ENCODE results near the gene TNRC6A.
"Not testable (repeated sequence)": the region's sequence is repeated elsewhere in the genome, so short reads cannot be mapped to it uniquely, and the experiment has no call there.

The TNRC6A gene

DNA sequence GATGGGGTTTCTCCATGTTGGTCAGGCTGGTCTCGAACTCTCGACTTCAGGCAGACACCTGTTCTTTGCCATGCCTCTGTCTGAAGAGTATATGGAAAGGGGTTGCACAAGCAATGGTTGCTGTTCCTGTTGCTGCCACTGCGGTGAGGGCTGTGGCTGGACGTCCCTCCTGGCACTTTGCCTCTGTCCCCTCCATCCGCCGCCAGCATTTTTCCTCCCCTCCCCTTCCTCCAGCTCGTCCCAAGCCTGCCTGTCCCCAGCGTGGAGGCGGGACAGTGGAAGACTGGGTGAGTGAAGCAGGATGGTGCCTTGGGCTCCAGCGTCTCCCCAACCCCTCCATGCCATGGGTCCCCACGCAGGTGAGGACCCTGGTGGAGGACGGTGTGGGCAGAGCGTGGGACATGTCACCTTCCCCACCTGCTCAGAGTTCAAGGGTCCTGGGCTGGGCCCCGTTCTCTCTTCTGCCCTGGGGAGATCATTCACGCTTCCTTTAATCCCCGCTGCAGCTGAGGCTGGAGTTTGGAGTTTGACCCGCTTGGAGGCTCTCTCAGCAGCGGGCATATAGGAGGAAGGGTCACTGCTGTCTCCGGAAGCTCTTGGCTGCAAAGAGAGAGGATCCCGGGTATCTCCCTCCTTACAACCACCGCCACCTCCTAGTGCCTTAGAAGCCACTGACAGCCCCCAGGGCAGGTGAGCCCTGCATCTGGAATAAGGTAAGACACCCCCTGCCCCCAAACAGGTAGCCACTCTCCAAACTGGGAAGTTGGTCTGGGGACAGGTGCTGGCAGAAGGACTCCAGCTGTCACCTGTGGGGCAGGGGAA lies 116.5 kb downstream of the TNRC6A start, which contains the start of gene SLC5A11:
Gene SLC5A11 (plus strand): TSS at position 238 of the 822 bp plus-strand sequence. CDS start 12,681 bp downstream, outside the sequence.
- no peak for DNase-seq (ENCODE audit: low spot score)

DNA sequence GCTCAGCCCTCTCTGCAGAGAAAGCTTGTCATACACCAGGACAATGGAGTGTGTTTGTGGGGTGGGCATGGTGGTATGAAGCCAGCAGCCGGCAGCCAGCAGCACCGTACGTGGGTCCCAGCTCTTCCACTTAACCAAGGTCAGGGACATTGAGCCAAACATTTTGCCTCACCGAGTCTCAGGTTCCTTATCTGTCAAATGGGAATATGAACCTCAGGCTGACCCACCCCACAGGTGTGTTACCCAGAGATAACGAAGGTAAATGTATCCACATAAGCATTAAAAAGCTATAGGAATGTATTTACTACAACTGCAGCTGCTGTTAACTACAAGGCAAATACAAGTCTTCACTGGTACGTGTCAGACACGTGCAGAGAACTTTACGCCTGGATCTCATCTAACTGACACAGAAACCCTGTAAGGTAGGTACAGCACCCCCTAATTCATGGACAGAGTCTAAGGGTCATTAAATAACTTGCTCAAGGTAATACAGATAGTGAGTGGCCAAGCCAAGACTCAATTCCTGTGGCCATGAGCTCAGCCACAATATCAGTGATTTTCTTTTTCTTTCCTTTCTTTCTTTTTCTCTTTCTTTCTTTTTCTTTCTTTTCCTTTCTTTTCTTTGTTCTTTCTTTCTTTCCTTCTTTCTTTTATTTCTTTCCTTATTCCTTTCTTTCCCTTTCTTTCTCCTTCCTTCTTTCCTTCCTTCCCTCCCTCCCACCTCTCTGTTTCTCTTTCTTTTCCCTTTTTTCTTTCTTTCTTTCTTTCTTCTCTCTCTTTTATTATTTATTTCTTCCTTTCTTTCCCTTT lies 117.3 kb downstream of the TNRC6A start:
- DNase-seq (ENCODE audit: low spot score): no peak

DNA sequence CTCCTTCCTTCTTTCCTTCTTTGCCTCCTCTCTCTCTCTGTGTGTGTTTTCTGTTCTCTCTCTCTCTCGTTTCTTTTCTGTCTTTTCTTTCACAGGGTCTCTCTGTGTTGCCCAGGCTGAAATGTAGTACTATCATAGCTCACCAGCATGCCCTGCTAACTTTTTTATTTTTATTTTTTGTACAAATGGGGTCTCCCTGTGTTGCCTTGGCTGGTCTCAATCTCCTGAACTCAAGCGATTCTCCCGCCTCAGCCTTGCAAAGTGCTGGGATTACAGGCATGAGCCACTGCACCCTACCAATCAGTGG lies 117.9 kb downstream of the TNRC6A start:
- DNase-seq (ENCODE audit: low spot score): no peak

DNA sequence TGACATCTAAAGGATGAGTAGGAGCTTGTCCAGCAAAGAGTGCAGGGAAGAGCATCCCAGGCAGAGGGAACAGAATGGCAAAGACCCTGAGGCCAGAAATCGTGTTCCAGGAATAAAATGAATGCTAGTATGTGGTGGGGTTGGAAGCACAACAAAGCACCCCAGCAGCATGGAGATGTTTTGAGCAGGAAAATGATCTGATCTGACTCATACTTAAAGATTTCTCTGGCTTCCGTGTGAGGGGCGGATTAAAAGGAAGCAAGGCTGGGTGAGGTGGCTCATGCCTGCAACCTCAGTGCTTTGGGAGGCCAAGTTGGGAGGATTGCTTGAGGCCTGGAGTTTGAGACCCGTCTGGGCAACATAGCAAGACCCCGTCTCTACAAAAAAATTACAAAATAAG lies 118.6 kb downstream of the TNRC6A start:
- DNase-seq (ENCODE audit: low spot score): no peak

DNA sequence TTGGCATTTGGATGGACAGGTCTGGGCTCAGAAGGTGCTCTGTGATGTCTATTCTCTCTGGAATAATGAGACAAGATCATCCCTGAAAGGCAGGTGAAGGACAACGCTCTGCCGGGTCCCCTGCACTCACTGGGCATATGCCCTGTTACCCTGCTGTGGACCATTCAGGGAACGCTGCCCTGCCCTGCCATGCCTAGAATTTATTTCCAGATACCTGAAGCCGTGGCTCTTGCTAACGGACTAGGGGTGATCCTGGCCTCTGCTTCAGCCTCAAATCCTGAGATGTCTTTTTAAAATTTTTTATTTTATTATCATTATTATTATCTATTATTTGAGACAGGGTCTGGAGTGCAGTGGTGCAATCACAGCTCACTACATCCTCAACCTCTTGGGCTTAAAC lies 120.2 kb downstream of the TNRC6A start:
- no peak for DNase-seq (ENCODE audit: low spot score)

DNA sequence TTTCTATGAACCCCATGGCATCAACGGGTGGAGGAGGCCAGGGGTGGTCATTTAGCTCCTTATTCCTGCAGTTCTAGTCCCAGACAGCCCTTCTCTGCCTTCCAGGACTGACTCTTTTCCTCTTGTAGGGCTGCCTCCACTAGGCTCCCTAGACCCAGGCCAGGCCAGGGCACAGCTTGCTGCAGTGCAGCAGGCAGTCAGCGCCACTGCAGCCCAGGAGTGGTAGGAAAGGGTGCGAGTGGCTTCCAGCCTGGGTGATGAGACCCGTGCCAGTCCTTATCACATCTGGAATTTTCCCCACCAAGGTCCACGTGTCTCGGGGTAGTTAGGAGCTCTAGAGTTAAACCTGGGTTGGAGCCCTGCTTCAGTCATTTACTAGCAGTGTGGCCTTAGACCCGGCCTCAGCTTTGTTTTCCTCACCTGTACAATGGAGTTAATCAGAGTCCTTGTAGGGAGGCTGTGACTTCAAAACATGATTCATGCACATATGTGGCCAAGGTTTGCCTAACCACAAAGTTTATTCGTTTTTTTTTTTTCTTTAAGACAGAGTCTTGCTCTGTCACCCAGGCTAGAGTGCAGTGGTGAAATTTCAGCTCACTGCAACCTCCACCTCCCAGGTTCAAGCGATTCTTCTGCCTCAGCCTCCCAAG lies 121.0 kb downstream of the TNRC6A start:
- DNase-seq (ENCODE audit: low spot score): no peak

DNA sequence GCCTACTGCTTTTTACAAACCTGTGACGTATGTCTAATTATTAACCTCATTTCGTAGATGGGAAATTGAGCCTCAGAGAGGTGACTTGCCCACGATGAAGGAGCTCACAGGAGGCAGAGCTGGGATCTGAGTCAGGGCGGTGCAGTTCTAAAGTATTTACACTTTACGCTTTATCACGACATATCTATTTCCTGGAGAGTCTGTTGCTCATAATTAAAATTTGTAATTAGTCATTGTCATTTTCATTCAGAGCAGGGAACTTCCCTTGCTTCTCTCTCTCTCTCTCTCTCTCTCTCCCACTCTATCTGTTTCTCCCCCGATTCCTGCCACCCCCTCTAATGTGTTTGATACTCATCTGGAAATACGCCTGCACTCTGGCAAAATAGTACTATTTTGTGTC lies 122.2 kb downstream of the TNRC6A start:
- no peak for DNase-seq (ENCODE audit: low spot score)

DNA sequence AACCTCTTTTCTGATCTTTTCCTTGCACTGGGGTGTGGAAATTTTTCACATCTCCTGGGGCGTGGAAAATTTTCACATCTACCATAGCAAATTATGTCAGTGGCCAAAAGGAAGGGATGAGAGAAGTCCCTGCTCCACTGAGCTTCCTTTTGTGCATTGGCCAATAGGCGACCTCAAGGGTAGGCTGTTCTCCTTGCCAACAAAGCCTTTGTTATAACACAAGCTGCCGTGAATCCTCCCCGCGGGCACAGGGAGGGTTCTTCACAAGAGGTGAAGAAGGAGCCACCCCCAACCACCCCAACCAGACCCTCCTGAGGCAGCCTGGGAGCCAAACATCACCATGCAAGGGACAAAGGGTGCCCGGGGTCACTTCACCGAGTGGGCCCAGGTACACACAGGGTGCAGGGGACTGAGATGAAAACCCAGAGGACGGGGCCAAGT lies 122.8 kb downstream of the TNRC6A start:
- no peak for DNase-seq (ENCODE audit: low spot score)

DNA sequence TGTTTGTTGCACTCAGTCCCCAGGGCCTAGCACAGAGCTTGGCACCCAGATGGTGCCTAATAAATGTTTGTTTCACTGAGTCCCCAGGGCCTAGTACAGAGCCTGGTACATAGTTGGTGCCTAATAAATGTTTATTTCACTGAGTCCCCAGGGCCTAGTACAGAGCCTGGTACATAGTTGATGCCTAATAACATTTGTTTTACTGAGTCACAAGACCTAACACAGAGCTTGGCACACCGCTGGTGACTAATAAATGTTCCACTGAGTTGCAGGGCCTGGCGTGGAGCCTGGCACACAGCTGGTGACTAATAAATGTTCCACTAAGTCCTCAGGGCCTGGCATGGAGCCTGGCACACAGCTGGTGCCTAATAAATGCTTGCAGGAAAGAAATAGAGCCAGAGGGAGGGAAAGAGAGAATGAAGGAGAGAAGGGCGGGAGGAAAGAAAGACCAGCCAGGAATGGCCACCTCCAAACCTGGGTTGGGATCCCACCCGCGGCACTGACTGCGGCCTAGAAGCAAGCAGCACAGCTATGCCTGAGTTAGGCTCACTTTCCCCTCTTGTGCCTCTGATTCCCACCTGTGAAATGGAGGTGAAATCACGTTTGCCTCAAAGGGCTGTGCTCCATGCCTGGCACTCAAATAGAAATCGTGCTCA lies 123.8 kb downstream of the TNRC6A start:
- no peak for DNase-seq (ENCODE audit: low spot score)

DNA sequence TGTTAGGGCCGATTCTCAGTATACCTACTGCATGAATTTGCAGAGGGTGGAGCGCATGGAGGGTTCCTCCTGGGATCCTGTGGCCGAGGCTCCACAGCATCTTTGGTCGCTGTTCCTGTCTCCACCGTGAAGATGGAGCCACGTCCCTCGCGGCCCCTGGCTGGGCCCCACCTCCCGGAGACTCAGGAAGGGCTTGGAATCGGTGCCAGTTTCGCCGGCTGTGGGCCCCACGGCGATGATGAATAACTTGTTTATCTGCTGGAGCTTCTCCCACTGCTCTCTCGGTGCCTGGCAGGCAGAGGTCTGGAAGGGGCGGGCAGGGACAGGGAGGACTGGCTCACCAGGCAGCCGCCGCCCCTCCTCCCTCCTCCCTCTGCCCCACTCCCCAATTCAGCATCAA lies 124.4 kb downstream of the TNRC6A start:
- DNase-seq (ENCODE audit: low spot score): no peak

DNA sequence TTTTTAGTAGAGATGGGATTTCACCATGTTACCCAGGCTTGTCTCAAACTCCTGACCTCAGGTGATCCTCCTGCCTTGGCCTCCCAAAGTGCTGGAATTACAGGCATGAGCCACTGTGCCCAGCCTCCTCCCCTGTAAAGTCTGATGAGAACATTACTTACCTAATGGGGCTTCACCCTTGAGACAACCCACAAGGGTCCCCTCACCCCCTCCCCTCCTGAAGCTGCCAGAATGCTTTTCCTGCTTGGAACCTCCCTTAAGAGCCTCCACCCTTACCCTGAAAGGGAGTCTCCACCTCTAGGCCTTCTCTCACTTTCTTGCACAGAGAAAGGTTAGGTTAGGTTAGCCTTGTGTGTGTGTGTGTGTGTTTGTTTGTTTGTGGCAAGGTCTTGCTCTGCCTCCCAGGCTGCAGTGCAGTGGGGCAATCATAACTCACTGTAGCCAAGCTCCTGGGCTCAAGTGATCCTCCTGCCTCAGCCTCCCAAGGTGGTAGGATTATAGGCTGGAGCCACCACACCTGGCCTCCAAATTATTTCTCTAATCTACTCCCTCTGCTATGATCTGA lies 125.2 kb downstream of the TNRC6A start:
- no peak for DNase-seq (ENCODE audit: low spot score)

DNA sequence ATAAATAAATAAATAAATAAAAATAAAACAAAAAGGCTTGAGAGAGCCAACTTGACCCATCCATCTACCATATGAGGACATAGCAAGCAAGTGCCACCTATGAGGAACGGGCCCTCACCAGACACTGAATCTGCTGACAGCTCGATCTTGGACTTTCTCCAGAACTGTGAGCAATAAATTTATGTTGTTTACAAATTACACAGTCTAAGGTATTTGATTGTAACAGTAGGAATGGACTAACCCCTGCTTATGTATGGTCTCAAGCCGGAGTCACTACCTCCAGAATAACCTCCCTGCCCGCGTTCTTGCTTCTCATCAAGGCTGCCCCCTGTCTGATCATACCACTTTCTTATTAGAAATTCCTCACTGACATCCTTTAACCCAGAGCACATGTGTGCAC lies 126.2 kb downstream of the TNRC6A start:
- no peak for DNase-seq (ENCODE audit: low spot score)

DNA sequence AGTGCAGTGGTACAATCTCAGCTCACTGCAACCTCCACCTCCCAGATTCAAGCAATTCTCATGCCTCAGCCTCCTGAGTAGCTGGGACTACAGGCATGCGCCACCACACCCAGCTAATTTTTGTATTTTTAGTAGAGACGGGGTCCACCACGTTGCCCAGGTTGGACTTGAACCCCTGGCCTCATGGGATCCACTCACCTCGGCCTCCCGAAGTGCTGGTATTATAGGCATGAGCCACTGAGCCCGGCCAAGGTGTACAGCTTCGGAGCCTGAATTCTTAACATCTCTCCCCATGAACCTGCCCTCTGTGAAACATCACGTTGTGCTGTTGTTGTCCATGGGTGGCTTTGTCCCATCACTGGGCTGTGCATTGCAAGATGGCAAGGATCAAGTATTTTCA lies 127.4 kb downstream of the TNRC6A start:
- not testable (repeated sequence) for DNase-seq (ENCODE audit: low spot score)

DNA sequence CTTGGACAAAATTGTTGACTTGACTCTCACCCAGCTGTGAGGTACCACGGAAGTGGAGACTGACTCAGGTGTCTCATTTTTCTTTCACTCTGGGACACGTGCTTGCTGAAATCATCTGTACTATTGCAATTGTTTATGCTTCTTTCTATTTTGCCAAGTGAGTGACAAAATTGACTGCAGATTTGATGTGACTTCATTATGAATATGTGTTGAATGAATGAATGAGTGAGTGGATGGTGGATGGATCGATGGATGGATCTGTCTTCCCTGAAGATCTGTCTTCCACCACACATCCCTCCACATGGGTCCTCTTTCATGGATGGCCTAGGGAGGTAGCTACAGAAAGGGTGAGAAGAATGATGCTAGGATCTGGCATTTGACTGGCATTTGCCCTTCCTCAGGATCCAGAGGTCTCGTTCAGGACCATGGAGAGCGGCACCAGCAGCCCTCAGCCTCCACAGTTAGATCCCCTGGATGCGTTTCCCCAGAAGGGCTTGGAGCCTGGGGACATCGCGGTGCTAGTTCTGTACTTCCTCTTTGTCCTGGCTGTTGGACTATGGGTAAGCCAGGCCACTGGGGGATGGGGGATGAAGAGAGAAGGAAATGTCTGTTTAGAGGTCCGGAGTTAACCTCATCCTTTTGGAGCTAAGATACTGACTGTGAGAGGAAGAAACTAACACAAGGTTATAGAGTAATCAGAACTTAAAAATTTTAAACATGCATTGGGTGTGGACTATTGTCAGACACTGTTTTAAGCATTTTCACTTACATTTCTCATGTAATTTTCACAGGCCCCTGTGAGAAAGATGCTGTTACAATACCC lies 129.0 kb downstream of the TNRC6A start:
- DNase-seq (ENCODE audit: low spot score): peak; percentile 62

DNA sequence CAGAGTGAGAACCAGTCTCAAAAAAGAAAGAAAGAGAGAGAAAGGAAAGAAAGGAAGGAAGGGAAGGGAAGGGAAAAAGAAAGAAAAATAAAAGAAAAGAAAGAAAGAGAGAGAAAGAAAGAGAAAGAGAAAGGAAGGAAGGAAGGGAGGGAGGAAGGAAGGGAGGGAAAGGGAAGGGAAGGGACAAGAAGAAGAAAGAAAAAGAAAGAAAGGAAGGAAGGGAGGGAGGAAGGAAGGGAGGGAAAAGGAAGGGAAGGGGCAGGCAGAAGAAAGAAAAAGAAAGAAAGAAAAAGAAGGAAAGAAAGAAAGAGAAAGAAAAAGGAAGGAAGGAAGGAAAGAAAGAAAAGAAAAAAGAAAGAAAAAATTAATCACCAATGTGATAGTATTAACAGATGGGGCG lies 132.0 kb downstream of the TNRC6A start:
- DNase-seq (ENCODE audit: low spot score): no peak

DNA sequence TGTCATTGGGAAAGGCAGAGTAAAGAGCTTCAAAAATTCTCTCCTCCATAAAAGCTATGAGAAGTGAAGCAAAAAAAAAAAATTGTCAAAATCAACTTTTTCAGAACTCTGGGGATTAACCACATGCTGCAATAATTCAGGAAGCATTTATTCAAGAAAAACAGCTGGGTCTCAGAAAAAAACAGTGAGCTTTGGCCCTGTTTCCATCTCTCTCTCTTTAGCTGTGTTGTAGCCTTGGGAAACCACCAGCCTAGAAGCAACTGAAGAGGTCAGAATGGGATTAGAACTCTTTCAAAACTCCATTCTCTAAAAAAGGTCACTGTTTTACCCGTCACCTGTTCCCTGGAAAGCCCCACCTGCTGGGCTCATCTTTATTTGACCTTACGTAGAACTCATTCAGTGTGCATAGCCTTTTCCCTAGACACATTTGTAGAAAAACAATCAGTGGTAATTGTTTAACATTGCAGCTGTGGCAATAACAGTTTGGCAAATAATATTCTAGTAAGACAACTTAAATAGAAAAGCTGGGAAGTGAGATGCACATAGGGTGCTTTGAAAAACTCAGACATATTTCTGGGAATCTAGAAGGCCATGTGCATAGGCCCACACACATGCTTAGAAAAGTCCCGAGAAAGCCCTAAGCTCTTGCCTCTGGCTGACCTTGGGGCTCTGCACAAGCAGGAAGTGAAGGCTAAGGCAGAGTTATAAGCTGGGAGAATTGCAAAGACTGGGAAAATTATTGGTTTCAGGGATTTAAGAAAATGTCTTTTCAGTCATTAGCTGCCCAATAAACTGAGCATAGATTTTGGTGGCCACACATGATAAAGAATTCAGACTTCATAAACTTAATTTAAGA lies 134.4 kb downstream of the TNRC6A start:
- no peak for DNase-seq (ENCODE audit: low spot score)

DNA sequence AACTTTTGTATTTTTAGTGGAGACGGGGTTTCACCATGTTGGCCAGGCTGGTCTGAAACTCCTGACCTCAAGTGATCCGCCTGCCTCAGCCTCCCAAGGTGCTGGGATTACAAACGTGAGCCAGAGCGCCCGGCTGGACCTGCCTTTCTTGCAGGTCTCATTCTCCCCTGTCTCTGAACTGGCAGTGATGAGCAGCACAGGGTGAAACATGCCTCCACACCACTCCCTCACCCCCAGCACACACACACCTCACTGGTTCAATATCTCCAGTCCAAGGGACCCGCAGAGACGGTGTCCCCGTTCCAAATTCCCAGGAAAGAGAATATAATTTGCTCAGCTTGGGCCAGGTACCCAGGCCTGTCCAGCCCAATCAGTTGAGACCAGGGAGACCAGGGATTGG lies 139.6 kb downstream of the TNRC6A start:
- no peak for DNase-seq (ENCODE audit: low spot score)

DNA sequence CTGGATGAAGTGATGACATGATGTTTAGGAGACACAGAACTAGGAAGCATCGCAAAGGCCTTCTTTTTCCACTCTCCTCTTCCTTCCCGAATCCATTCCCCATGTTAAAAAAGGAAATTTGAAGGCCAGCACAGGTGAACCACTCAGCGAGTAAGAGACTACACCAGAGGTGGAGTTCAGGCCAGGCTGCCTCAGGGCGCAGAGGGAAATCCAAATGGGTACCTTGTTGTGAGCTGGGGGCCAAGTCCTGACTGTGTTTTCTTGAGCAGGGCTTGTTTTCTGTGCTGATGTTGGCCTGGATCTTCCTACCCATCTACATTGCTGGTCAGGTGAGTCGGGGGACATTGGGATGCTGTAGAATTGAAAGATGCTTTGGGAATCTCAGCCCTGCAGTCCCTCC lies 142.4 kb downstream of the TNRC6A start:
- no peak for DNase-seq (ENCODE audit: low spot score)

DNA sequence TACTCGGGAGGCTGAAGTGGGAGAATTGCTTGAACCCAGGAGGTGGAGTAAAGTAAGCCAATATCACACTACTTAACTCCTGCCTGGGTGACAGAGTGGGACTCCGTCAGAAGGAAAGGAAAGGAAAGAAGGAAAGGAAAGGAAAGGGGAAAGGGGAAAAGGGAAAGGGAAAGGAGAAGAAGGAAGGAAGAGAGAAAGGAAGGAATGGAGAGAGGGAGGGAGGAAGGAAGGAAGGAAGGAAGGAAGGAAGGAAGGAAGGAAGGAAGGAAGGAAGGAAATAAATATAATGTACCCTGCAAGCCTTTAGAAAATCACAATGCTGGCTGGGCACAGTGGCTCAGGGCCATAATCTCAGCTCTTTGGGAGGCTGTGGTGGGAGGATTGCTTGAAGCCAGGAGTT lies 143.6 kb downstream of the TNRC6A start:
- no peak for DNase-seq (ENCODE audit: low spot score)

DNA sequence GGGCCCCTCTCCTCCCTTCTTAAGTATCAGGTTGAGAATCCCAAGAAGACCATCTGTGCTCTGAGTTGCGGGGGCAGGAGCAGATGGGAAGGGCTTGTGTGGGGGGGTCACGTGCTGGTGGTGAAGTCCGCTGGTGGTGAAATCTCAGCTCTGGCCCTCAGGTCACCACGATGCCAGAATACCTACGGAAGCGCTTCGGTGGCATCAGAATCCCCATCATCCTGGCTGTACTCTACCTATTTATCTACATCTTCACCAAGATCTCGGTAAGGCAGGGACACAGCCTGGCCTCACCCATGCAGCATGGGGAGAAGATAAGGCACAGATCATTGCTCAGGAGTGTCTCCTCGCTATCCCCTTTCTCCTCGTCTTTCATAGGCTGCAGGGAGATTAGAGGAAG lies 146.0 kb downstream of the TNRC6A start:
- no peak for DNase-seq (ENCODE audit: low spot score)
